ENCODE results near the gene MTMR4. TPM values are rescaled to one million over a fixed set of nuclear protein-coding genes. Genes with fewer than 3 reads are reported as not detected.

MTMR4 gene
- total RNA-seq, 2 donors from 2014 or later, result 21.3 to 39.6 TPM

- no peaks in the 10 kb centered on the region for H3K27me3 ChIP-seq
- H3K27ac ChIP-seq, result no peak overlapping the region
- DNase-seq (no peak), ATAC-seq (no peak)
- H3K9me3 ChIP-seq, result no peaks in the 10 kb centered on the region
- H3K4me1 ChIP-seq, result no peaks in the 10 kb centered on the region
- 85 to 94% methylated on average over 11 of the region's 11 CpGs for WGBS, 2 donors
- peaks cover 13 to 55% of the 10 kb centered on the region in 2 donors for H3K36me3 ChIP-seq (replicated peaks in 1 of 2; ENCODE audit: insufficient read depth in 1 of 2, low read depth in 2 of 2)
- no peak for TF ChIP-seq CTCF (IDR thresholded peaks at IDR 0.05)
- TF ChIP-seq POLR2A (IDR thresholded peaks at IDR 0.05), result no peak
- intact Hi-C loops (cut with DNase I), result no loop called here
- no peak overlapping the region for H3K4me3 ChIP-seq
Observed at GRCh38 chr17:58492238-58493121, 22.0 kb downstream of the MTMR4 start.

- 91 to 96% methylated on average over 6 of the region's 6 CpGs for WGBS, 2 donors
Observed at GRCh38 chr17:58491510-58492045, 22.9 kb downstream of the MTMR4 start.

GRCh38 chr17:58488428-58488890 lies 26.0 kb downstream of the MTMR4 start:
- no peak for DNase-seq
- H3K4me3 ChIP-seq, result no peak overlapping the region

More at GRCh38 chr17:58491510-58492045, 22.9 kb downstream of the MTMR4 start:
- Histone ChIP-seq H3K4me1 (no peaks in the 10 kb centered on the region), H3K27ac (no peak overlapping the region), H3K36me3 (replicated peaks in 1 of 2; ENCODE audit: insufficient read depth in 1 of 2, low read depth in 2 of 2) (peaks cover 13 to 50% of the 10 kb centered on the region in 2 donors), H3K27me3 (no peaks in the 10 kb centered on the region), H3K4me3 (no peak overlapping the region), H3K9me3 (no peaks in the 10 kb centered on the region)
- intact Hi-C loops (cut with DNase I), result no loop called here
- ATAC-seq, result no peak
- no peak for DNase-seq
- TF ChIP-seq POLR2A (IDR thresholded peaks at IDR 0.05) (no peak), CTCF (IDR thresholded peaks at IDR 0.05) (no peak)

DNA sequence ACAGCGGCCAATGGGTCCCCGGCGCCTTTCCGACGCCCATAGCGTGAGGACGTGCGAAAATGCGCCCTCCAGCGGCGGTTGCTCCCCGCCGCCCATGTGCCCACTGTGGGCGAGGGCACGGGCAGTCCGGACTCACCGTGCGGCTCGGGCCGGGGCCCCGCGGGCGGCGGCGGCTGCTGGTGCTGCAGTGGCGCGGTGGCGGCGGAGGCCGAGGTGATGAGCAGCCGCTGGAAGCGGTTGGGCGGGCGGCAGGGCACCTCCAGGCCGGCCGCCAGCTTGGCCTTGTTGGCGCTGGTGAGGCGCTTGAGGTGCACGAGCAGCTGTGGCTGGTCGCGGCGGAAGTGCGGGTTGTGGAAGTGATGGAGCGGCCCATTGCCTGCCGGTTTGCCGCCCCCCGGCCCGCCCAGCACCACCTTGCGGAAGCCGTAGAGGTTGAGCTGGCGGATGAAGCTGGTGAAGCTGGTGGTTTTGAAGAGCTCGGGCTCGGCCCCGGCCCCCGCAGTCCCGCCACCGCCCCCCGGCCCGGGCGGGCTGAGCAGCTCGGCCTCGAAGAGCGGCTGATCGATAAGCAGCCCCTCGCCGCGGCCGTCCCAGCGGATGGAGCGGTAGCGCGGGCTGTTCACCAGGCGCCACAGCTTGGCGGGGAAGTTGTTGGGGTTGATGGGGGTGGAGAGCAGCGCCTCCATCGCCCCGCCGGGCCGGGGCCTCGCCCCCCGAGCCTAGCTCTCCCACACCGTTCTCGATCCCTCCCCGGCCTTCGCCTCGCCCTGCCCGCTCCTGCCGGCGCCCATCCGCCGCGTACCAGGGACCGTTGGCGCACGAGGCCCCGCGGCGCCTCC lies 26.6 kb downstream of the MTMR4 start, which contains the start of gene HSF5:
Gene HSF5 (minus strand): TSS at position 820 of the 839 bp plus-strand sequence. CDS start 134 bp downstream, at position 686.
- WGBS, 2 donors, result 68 to 92% methylated on average over 24 to 40 of the region's 98 CpGs
- Histone ChIP-seq H3K27me3 (no peaks in the 10 kb centered on the region), H3K36me3 (replicated peaks in 1 of 2; ENCODE audit: insufficient read depth in 1 of 2, low read depth in 2 of 2) (peaks cover 13 to 25% of the 10 kb centered on the region in 2 donors), H3K27ac (no peak within 1 kb of the TSS), H3K4me1 (no peaks in the 10 kb centered on the region), H3K4me3 (no peak within 1 kb of the TSS), H3K9me3 (no peaks in the 10 kb centered on the region)
- intact Hi-C loops (cut with DNase I), result no loop called here
- TF ChIP-seq POLR2A (IDR thresholded peaks at IDR 0.05), result no peak
- peak in 1 of 7 experiments; percentile 3 for TF ChIP-seq CTCF (IDR thresholded peaks at IDR 0.05)
- ATAC-seq (no peak), DNase-seq (peak in 2 of 4 donors; percentile 22 to 31)

More at GRCh38 chr17:58488428-58488890, 26.0 kb downstream of the MTMR4 start:
- intact Hi-C loops (cut with DNase I), result no loop called here
- Histone ChIP-seq H3K4me1 (no peaks in the 10 kb centered on the region), H3K36me3 (replicated peaks in 1 of 2; ENCODE audit: insufficient read depth in 1 of 2, low read depth in 2 of 2) (peaks cover 13 to 31% of the 10 kb centered on the region in 2 donors), H3K27me3 (no peaks in the 10 kb centered on the region), H3K27ac (no peak overlapping the region), H3K9me3 (no peaks in the 10 kb centered on the region)
- WGBS, 2 donors, result 89 to 90% methylated on average over 19 to 26 of the region's 26 CpGs
- ATAC-seq, result no peak
- TF ChIP-seq POLR2A (IDR thresholded peaks at IDR 0.05) (no peak), CTCF (IDR thresholded peaks at IDR 0.05) (no peak)

Measured in body of pancreas (tissue), 4 donors.